ENCODE data around the gene ZMYND19.
"Not testable (repeated sequence)": the region's sequence is repeated elsewhere in the genome, so short reads cannot be mapped to it uniquely, and the experiment has no call there.

ZMYND19 gene

DNA sequence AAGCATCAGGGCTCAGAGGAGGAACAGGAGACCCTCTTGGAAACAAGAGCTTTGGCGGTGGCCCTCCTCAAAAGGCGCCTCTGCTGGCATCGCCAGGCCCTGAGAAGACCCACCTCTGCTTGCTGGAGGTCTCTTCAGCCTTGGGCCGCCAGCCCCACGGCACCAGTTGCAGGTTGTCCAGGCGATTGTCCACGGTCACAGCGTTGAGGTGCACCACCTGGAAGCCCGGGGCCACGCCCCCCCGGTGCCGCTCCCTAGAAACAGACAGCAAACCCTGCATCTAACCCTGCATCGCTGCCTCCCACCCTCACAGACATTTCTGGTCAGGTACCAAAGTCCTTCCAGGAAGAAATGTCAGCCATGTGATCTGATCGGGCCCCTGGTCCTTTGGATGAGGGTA lies 3.5 kb downstream of the ZMYND19 start:
- no peak for DNase-seq

DNA sequence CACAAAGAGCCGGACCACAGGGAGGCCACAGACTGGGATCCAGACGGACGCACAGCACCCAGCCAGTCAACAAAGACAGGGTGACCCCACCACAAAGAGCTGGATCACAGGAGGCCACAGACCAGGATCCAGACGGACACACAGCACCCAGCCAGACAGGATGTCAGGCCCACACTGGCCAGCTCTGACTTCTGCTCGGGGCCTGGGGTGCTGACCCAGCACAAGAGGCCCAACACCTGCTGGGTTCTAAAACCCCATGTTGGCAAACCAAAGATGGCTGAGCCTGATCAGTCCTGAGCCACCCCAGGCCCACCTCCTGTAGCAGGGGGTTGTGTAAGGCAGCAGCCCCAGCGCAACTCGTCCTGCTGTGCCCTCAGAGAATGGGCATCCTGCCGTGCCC lies 6.4 kb downstream of the ZMYND19 start:
- no peak for DNase-seq

DNA sequence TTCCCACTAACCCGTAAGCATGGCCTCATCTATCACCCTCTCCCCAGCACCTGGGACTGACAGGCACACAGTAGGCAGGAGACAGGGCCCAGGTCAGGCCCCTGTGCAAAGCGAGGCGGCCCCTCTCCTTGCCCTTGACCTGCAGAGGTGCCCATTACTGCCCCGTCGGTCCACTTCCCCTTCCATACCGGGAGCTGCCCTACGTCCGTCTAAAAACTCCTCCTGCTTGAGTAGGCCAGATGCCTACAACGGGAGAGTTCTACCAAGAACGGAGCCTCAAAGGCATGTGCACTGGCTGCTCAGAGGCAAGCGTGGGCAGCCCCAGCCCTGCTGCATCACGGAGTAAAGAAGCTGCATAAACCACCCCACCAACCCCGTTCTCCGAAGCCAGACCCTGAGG lies 7.0 kb downstream of the ZMYND19 start:
- DNase-seq, result no peak

DNA sequence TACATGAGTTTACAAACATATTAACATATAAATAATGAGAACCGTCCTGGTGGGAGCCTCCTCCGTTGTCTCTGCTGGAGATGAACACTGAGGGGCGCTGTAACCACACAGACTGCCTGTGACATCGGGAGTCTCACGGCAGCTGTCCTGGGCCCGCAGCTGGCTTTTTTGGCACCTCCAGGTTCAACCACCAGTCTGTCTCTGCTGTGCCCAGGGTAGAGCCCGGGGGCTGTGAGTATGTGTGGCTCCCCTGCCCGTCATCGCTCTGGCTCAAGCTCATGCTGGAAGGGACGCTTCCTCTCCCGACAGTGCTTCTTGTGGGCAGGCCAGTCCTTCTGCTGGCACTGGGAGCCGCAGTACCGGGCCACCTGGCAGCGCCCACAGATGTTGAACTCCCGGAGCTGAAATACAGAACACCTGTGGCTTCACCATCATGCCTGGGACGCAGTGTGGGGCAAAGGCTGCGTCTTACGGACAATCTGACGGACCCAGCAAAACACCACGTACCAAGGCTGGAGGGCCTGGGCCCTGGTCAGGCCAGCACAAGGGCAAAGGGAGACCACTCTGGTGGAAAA lies 7.9 kb downstream of the ZMYND19 start:
- no peak for DNase-seq

DNA sequence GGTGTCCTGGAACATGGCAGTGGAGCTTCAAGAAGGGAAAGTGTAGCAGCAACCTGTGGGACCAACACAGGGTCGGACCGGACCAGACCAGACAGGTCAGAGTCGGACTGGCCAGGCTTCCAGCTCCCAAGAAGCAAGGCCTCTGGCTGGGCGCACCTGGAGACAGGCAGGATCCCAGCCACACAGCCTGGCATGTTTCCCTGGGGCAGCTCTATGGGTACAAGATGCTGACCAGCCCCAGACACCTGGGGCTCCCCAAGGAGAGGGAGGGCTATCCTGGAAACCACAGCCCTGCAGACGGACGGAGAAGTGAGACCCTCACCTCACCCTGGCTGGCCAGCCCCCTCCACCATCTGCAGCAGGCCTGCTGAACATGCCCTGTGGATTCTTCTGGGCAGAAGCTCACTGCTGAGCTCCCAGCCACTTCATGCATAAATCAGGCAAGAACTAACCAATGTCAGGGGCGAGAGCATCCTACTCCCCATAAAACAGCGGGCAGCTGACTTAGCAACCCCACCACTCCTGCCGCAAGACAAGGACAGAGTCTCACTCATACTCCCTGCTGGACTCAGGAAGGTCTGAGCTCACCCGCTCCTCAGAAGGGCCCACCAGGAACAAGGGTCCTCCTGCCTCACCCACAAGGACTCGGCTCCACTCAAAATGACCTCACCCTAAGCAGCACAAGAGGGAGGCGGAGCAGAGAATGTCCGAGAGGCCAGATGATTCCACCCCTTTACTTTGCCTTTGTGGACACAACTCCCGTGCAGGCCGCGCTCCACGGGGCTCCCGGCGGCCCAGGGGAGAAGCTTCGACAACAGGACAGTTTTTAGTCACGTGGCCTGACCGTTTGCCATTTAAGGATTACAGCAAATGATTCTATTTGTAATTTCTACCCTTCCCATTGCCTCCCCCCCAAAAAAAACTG lies 8.7 kb downstream of the ZMYND19 start:
- DNase-seq, result no peak

DNA sequence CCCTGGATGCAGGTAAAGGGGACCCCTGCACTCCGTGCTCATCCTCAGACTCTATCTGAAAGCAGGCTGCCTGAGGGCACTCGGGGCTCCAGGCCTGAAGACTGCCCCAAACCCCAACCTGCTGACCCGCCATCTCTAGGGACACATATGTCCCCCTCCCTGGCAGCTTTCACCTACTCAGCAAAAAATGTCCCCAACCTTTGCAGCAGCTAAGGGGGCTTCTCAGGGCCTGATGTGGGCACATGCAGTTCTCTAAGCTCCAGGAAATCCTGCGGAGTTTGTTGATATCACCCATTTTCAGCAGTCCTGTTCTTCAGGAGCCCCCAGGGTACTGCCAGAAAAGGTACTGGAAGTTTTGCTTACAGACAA lies 9.4 kb downstream of the ZMYND19 start:
- DNase-seq, result no peak

DNA sequence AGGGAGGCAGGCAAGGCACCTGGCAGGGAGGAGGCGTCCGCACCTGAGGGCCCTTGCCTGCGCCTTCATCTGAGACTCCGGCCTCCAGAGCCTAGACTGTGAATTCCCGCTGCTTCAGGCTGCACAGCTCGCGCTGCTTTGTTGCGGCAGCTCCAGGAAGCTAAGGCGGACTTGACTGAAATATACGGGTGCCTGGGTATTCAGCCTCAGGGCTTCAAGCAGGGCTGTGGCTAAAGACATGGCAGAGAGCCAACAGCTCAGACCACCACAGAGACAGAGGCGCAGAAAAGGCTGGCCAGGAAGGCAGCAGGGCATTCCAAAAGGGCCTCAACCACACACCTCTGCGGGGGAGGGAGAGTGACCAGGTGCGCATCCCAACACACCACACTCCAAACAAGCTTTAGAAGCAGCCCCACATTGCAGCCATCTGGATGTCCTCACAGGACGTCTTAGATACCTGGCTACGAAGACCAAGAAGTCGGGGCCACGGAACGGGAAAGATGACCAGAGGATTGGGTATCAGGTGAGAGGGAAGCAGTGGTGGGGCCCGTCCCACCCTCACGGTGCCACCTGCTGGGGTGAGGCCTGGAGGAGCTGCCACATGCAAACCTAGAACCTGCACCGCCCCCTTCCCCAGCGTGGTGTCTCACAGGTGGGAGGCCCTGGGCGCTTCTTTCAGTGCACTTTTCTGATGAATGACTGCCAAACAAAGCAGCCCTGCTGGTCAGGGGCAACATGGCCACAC lies 9.9 kb downstream of the ZMYND19 start:
- DNase-seq, result no peak

DNA sequence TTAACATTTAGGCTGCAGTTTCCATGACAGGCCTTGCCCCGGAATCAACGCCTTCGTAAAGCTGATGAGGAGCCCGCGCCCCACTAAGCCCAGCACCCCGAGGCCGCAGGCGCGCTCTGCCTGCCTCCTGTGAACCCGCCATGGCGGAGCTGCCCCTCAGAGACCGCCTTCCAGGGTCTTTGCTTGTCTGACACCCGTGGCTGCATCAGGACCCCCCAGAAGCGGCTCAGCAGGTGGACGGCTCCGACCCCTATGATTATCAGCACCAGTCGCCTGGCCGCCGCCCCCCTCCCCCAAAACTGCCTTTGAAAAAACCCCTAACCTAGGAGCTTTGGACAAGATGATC lies 11.1 kb downstream of the ZMYND19 start:
- no peak for DNase-seq

DNA sequence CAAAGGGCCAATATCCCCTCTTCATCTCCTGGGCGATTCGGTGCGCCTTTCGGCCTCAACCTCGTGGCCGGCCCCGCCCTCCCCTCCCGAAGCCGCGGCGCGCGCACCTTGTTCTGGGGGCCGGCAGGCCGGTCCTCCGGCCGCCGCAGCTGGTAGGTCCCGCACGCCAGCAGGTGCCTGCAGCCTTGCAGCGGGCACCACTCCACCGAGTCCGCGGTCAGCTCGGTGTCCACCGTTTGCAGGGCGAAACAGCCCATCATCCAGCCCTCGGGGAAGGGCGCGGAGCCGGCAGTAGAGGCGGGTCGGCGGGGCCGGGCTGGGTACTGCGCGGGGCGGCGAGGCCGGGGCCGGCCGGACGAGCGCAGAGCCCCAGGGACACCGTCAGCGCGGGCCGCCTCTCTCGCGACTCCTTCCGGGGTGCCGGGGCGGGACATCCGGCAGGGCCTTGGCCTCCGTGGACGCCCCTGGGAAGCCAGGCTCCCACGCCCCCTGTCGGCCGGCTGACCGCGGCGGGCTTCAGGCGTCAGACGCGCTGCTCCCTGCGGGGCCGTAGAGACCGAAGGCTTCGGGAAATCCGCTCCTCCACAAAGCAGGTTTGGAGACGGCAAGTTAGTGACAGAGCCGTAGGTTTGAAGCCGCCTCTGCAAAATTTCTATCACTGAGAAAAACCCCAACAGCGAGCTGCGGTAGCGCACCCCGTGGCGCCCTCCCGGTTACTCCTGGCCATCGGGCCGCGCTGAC lies 11.6 kb downstream of the ZMYND19 start, which contains the start of gene DPH7:
Gene DPH7, minus strand, starts transcription at position 408 of the 741 bp plus-strand sequence. Its CDS starts 148 bp downstream, at position 260.
- peak; percentile 69 for DNase-seq

DNA sequence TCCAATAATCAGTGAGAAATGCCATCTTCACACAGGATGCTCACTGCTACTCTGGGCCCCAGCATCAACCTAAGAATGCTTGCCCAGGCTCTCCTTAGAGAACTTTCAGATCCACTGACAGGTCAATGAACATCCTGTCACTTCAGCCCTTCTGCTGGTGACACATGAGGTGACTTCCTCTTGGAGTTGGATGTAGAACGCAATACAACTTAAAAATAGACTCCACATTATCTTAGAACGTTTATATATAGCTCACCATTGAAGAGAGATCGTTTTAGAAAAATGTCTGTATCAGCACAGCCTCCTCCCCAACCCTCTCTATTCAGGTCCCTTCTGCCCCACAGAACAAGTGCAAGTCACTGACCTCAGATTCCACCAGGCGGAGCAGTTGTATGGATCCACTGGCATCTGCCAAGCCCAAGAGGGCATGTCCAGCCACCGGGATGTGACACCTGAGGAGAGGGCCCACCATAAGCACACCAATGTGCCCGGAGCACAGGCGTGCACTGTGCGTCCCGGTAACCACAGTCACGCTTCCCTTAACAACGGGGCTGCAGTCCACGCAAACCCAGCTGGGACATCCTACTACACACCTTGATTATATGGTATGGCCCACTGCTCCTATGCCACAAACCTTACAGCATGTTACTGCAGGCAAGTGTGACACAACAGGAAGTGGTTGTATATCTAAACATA lies 14.4 kb downstream of the ZMYND19 start:
- no peak for DNase-seq

DNA sequence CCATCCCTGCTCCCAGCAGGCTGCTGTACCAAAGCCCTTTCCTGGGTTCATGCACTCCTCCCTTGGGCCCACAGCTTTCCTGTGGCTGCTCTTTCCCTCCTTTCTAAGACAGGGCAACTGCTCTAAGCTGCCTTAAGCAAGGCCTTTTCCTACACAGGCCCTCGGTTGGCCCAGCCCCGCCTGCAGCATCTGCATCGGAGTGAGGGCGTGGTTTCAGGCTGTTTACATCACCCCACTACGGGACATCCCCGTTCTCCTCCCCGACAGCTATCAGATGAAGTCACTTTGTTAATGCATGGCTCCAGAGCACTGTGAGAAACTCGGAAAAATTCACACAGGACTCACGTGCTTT lies 15.0 kb downstream of the ZMYND19 start:
- DNase-seq, result no peak

DNA sequence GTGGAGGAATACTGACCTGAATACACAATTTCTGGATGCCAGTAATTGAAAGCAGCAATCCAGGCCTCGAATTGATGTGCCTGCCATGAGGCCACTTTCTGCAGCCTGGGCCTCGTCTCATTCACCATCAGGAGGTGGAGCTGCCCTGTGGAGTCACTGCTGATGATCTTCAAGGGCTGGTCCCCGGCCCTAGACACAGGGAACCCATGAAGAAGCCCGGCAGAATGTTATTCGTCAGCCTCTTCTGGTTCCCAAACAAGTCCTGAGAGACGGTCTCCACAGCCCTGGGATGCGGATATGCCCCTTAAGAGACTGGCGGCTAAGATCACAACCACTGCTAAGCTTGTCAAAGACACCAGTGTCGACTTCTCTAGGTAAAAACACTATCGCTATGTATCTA lies 16.1 kb downstream of the ZMYND19 start:
- no peak for DNase-seq

DNA sequence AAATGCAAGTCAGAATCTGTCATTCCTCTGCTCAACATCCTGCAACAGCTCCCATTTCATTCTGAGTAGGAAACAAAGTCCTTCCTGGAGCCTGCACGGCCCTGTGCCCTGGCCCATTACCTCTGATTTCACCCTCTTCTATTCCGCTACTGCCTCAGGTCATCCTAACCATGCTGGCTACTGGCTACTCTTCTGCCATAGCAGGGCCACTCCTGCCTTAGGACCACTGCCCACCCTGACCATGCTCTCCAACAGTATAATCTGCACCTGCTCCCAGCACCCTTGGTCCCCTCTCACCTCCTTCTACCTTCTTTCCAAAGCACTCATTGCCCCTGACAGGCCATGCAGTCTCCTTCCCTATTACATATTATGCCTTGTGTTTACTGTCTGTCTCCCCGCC lies 19.7 kb downstream of the ZMYND19 start:
- no peak for DNase-seq

DNA sequence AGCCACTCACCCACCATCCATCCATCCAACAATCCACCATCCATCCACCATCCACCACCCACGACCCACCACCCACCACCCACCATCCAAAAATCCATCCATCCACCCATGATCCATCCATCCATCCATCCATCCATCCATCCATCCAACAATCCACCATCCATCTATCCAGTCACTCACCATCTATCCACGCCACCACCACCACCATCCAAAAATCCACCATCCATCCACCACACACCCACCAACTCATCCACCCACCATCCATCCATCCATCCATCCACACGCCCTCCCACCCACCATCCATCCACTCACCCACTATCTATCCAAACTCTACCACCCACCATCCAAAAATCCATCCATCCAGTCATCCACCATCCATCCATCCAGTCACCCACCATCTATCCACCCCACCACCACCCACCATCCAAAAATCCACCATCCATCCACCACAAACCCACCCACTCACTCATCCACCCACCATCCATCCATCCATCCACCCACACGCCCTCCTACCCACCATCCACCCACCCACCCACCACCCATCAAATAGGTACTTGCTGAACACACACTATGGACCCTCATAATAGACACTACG lies 20.6 kb downstream of the ZMYND19 start:
- no peak for DNase-seq

DNA sequence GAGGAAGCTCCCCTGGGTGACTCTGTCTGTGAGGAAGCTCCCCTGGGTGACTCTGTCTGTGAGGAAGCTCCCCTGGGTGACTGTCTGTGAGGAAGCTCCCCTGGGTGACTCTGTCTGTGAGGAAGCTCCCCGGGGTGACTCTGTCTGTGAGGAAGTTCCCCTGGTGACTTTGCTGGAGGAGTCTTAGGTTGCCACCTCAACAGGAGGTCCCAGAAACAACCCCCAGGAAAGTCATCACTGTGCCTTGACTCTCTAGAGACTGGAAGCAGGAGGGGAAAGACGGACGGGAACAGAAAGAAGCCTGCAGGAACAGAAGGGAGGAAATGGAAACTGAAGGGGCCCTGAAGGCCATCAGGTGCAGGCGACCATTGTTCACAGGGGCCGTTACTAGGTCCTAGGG lies 21.9 kb downstream of the ZMYND19 start:
- not testable (repeated sequence) for DNase-seq

DNA sequence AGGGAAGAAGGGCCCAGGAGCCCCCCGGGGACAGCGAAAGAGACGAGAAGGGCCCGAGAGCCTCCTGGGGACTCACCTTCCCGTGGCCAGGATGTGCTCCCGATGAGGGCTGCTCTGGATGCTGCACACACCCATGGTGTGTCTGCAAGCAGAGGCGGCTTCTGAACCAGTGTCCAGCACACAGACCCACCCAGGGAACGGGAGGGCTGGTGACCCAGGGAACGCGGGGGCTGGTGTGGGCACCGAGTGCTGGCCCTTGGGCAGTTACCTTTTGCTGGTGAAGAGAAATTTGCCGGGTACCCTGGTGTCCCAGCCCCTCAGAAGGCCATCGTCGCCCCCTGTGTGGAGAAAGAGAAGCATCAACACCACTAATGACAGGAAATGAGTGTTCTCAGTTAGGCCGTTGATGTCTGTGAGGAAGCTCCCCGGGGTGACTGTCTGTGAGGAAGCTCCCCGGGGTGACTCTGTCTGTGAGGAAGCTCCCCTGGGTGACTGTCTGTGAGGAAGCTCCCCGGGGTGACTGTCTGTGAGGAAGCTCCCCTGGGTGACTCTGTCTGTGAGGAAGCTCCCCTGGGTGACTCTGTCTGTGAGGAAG lies 25.4 kb downstream of the ZMYND19 start:
- DNase-seq, result no peak

DNA sequence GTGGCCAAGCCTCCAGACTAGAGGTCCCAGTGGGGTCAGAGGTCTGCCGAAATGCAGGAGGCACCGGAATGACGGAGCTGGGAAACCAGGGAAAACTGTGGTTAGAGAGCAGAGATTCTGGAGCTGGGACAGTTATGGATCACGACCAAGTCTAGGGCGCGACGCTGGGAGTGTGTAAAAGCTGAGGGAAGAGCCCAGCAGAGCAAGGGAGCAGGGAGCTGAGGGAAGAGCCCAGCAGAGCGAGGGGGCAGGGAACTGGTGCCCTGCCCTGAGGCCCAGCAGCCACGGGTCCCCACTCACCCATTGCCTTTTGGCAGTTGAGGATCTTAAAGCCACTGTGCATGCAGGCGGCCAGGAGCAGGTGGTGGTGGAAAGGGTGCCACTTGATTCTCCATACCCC lies 26.2 kb downstream of the ZMYND19 start:
- DNase-seq, result no peak

DNA sequence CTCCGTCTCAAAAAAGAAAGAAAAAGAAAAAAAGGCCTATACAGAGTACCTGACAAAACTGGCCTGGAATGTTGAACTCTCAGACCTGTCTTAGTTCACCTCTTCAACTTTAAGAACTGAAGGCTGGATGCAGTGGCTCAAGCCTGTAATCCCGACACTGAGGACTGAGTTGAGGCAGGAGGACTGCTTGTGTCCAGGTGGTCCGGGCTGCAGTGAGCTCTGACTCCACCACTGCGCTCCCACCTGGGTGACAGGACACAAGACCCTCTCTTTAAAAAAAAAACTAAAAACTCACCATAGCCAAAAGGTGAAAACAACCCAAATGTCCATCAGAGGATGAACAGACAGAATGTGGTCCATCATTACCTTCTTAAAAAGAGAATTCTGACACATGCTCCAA lies 32.2 kb downstream of the ZMYND19 start:
- no peak for DNase-seq

DNA sequence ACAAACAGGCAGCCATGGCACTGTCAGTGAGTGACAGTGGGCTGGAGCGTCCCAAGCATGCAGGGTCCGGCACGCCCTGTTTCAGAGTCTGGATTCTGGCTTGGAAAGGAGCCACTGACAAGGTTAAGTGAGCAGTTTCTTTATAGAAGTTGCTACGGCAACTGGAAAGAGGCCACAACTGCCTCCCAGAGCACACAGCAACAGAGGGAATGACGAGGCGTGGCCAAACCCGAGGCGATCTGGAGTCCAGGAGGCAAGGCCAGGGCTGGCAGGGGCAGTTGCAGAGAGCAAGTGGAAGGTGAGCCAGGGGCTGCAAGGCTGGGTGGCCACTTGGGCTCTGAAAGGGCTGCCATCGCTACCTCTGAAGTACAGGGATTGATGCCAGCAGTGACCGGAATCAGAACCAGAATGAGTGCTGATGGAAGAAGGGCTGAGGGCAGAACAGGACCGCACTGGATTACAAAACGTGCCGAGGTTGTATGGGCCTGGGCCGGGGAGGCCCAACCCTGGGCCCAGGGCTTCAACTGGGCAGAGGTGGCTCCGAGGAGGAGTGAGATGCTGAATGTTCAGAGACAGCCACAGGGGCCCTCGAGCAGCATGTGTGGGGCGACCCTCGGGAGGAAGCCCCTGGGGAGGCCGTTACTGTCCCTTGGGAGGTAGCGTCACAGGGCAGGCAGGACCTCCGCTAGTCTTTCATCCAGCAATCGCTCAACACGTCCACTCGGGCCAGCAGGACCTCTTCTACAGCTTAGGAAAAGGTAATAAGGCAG lies 34.1 kb downstream of the ZMYND19 start:
- no peak for DNase-seq

DNA sequence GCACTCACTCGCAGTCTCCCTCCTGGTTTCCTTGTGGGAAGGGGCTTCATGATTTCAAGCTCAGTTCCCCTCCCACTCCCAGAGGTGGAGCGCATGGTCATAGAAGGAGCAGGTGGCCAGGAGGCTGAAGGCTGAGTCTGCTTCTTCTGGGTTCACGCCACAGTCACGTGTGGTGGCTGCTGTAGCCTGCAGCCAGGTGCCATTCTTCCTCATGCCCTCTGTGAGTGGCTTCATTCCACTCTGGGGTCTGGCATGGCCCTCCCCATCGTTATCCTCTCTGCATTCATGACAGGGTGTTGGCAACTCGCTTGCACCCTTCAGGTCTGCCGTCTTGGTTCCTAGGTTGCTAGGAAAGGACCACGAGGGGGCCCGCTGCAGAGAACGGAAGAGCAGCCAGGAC lies 35.1 kb downstream of the ZMYND19 start:
- DNase-seq, result no peak

DNA sequence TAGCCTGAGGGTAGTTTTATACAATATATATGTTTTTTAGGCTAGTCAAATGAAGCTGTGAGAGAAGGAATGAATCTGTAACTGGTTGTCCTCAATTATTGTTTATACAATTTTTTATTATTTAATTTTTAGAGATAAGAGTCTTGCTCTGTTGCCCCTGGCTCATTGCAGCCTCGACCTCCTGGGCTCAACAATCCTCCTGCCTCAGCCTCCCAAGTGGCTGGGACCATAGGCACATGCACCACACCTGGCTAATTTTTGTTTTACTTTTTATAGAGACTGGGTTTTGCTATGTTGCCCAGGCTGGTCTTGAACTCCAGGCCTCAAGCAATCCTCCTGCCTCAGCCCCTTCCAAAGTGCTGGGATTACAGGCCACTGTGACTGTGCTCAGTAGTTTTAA lies 36.0 kb downstream of the ZMYND19 start:
- no peak for DNase-seq
